ENCODE results near the gene TSPAN15. TPM values are rescaled to one million over a fixed set of nuclear protein-coding genes. Genes with fewer than 3 reads are reported as not detected.

The TSPAN15 gene
- total RNA-seq, 4 donors from 2014 or later, result 17.2 to 58.1 (median 24.4) TPM

DNA sequence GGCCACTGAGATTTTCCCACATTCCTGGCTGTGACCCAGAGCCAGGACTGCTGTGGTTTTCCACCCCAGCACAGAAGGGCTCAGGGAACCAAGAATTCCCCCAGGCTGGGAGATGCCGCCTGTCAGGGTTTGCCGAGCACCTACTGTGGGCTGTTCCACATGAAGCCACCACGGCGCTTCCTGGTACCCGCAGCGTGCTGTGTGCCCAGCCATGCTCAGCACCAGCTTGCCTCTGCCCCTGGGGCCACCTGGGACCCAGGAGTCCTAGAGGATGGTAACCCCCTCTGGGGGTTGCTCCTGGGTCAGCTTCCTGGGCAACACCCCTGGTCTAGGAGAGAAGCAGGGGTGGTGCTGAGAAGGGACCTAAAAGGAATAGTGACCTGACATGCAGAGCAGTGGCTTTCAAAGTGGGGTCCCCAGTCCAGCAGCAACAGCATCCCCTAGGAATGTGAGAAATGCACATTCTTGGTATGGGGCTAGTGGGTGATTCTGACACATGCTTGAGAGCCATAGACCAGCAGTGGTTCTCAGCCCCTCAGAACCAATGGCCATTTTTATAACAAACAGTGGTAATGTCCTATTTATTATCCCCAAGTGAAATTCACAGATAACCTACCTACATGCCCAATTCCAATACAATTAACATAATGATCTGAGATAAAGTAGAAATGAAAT is 53.4 kb downstream of the TSPAN15 start:
- Histone ChIP-seq H3K36me3 (no peaks in the 10 kb centered on the region), H3K9me3 (no peaks in the 10 kb centered on the region), H3K4me3 (no peak overlapping the region), H3K27me3 (no peaks in the 10 kb centered on the region), H3K4me1 (peaks cover 0 to 4% of the 10 kb centered on the region in 2 donors), H3K27ac (no peak overlapping the region)
- TF ChIP-seq, protein P1, sequence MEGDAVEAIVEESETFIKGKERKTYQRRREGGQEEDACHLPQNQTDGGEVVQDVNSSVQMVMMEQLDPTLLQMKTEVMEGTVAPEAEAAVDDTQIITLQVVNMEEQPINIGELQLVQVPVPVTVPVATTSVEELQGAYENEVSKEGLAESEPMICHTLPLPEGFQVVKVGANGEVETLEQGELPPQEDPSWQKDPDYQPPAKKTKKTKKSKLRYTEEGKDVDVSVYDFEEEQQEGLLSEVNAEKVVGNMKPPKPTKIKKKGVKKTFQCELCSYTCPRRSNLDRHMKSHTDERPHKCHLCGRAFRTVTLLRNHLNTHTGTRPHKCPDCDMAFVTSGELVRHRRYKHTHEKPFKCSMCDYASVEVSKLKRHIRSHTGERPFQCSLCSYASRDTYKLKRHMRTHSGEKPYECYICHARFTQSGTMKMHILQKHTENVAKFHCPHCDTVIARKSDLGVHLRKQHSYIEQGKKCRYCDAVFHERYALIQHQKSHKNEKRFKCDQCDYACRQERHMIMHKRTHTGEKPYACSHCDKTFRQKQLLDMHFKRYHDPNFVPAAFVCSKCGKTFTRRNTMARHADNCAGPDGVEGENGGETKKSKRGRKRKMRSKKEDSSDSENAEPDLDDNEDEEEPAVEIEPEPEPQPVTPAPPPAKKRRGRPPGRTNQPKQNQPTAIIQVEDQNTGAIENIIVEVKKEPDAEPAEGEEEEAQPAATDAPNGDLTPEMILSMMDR (IDR thresholded peaks at IDR 0.05), result no peak
- no peak for TF ChIP-seq POLR2A (IDR thresholded peaks at IDR 0.05)
- intact Hi-C loops (cut with DNase I; ENCODE audit: low total_unique reads), result loop anchor here (5.0 kb wide), 1 partner anchor 77 kb away; no protein-coding TSS in a partner anchor
- DNase-seq, result no peak

DNA sequence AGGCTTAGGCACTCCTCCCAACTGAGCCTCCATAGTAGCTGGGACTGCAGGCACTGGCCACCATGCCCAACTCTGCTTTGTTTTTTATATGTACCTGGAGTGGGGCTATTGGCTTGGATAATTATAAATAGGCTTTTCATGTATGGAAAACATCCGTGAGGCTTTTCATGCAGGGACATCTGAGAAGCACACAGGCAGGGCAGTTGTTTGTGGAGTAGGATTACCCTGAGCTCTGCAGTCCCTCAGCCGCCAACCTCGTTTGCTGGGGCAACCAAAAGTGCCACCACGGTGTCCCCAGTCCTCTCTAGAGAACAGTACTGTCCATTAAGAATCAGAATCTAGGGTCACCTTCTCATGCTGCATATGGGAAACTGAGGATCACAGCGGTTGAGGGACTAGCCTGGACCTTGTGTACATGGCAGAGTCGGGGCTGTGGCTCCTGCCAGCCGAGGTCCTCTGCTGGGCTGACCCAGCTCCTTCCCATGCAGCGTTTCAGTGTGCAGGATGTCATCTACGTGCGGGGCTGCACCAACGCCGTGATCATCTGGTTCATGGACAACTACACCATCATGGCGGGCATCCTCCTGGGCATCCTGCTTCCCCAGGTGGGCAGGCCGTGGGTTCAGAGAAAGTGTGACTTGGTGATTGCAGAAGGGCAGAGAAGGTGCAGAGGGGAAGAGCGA is 54.5 kb downstream of the TSPAN15 start:
- no peak overlapping the region for H3K27ac ChIP-seq

DNA sequence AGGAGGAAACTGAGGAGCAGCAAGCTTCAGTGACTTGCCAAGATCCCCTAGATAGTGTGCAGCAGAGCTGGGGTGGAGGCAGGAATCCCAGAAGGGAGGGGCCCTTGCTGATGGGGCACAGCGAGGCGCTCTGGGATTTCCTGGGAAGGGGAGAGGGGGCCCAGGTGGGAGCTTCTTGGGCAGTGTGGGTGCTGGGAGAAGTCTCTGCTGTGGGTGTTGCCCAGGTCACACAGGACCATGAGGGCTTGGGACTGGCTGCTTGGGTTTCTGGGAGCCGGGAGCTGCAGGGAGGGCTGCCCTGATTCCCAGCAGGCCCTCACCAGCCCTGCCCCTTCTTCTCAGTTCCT is 55.2 kb downstream of the TSPAN15 start:
- TF ChIP-seq POLR2A (IDR thresholded peaks at IDR 0.05), result no peak
- TF ChIP-seq, protein P1 (IDR thresholded peaks at IDR 0.05), result no peak
- no peak overlapping the region for H3K4me3 ChIP-seq
- intact Hi-C loops (cut with DNase I; ENCODE audit: low total_unique reads), result loop anchor here (5.0 kb wide), 1 partner anchor 79 kb away; no protein-coding TSS in a partner anchor
- no peaks in the 10 kb centered on the region for H3K27me3 ChIP-seq
- peaks cover 0 to 4% of the 10 kb centered on the region in 2 donors for H3K4me1 ChIP-seq
- H3K36me3 ChIP-seq, result no peaks in the 10 kb centered on the region
- no peaks in the 10 kb centered on the region for H3K9me3 ChIP-seq
- DNase-seq, result no peak
- peak overlapping the region in 1 of 2 donors; percentile 61 for H3K27ac ChIP-seq

More for the DNA sequence above, 54.5 kb downstream of the TSPAN15 start:
- Histone ChIP-seq H3K36me3 (no peaks in the 10 kb centered on the region), H3K4me3 (no peak overlapping the region), H3K9me3 (no peaks in the 10 kb centered on the region), H3K4me1 (peaks cover 0 to 4% of the 10 kb centered on the region in 2 donors), H3K27me3 (no peaks in the 10 kb centered on the region)
- peak in 1 of 2 donors; percentile 12 for DNase-seq
- no peak for TF ChIP-seq POLR2A (IDR thresholded peaks at IDR 0.05)
- TF ChIP-seq, protein P1 (IDR thresholded peaks at IDR 0.05), result no peak
- intact Hi-C loops (cut with DNase I; ENCODE audit: low total_unique reads), result loop anchor here (5.0 kb wide), 1 partner anchor 78 kb away; no protein-coding TSS in a partner anchor

DNA sequence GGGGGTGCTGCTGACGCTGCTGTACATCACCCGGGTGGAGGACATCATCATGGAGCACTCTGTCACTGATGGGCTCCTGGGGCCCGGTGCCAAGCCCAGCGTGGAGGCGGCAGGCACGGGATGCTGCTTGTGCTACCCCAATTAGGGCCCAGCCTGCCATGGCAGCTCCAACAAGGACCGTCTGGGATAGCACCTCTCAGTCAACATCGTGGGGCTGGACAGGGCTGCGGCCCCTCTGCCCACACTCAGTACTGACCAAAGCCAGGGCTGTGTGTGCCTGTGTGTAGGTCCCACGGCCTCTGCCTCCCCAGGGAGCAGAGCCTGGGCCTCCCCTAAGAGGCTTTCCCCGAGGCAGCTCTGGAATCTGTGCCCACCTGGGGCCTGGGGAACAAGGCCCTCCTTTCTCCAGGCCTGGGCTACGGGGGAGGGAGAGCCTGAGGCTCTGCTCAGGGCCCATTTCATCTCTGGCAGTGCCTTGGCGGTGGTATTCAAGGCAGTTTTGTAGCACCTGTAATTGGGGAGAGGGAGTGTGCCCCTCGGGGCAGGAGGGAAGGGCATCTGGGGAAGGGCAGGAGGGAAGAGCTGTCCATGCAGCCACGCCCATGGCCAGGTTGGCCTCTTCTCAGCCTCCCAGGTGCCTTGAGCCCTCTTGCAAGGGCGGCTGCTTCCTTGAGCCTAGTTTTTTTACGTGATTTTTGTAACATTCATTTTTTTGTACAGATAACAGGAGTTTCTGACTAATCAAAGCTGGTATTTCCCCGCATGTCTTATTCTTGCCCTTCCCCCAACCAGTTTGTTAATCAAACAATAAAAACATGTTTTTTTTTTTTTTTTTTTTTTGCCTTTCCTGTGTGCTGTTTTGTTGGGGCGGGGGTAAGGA is 55.8 kb downstream of the TSPAN15 start:
- DNase-seq, result peak in 1 of 2 donors; percentile 18
- H3K36me3 ChIP-seq, result no peaks in the 10 kb centered on the region
- H3K27ac ChIP-seq, result peak overlapping the region; percentile 58 to 61
- no peaks in the 10 kb centered on the region for H3K9me3 ChIP-seq
- TF ChIP-seq POLR2A (IDR thresholded peaks at IDR 0.05), result no peak
- TF ChIP-seq, protein P1 (IDR thresholded peaks at IDR 0.05), result no peak
- no peaks in the 10 kb centered on the region for H3K27me3 ChIP-seq
- intact Hi-C loops (cut with DNase I; ENCODE audit: low total_unique reads), result loop anchor here (5.0 kb wide), 1 partner anchor 80 kb away; no protein-coding TSS in a partner anchor
- H3K4me3 ChIP-seq, result no peak overlapping the region
- peaks cover 0 to 4% of the 10 kb centered on the region in 2 donors for H3K4me1 ChIP-seq
